Esophagus squamous epithelium (tissue), 4 donors: Measurements from ENCODE around the gene TRAK1.

ENCODE experiments used
- POLR2A ChIP-seq, 4 donors: fragments of 450-650 bp; IDR thresholded peaks; one replicate each; pipeline ENCODE4 v1.6.1; 2017; ENCODE audit warnings: antibody characterized with exemption in 4 of 4, mild to moderate bottlenecking in 4 of 4, moderate library complexity in 3 of 4
- TF ChIP-seq, protein P1 (sequence below), 6 experiments: fragments of 450-650 bp in 4 of 6; fragments of 200-600 bp in 2 of 6; sonication (generic) in 2 of 6; IDR thresholded peaks; one replicate each; pipeline ENCODE4 v1.5.1; 2016 to 2019; ENCODE audit warnings: antibody characterized with exemption in 6 of 6, mild to moderate bottlenecking in 4 of 6, moderate library complexity in 4 of 6

DNA sequence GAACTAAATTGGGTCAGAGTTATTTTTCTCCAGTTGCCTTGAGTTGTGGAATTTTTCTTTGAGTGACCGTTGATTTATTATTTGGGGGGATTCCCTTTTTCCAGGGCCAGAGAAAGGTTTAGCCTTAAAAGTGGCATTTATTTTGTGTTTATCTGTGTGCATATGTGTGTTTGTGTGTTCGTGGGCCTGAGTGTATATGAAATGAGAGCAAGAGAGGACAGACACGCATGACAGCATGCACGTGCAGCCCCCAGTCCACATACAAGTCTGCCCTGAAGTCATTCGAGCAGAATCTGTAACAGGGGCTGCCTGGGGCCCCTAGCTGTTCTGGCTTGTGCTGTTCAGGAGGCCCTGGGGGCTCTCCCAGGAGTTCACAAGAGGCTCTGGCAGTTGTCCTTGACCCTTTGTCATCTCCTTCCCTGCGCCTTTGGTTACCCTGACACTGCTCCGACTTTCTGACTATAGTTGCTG lies 18.3 kb upstream of the TRAK1 start:
- TF ChIP-seq, protein P1, sequence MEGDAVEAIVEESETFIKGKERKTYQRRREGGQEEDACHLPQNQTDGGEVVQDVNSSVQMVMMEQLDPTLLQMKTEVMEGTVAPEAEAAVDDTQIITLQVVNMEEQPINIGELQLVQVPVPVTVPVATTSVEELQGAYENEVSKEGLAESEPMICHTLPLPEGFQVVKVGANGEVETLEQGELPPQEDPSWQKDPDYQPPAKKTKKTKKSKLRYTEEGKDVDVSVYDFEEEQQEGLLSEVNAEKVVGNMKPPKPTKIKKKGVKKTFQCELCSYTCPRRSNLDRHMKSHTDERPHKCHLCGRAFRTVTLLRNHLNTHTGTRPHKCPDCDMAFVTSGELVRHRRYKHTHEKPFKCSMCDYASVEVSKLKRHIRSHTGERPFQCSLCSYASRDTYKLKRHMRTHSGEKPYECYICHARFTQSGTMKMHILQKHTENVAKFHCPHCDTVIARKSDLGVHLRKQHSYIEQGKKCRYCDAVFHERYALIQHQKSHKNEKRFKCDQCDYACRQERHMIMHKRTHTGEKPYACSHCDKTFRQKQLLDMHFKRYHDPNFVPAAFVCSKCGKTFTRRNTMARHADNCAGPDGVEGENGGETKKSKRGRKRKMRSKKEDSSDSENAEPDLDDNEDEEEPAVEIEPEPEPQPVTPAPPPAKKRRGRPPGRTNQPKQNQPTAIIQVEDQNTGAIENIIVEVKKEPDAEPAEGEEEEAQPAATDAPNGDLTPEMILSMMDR (IDR thresholded peaks at IDR 0.05): no peak
- TF ChIP-seq POLR2A (IDR thresholded peaks at IDR 0.05): no peak
